GM12865 (cell line): ENCODE data around the gene GGA2.
"Not testable (repeated sequence)": the region's sequence is repeated elsewhere in the genome, so short reads cannot be mapped to it uniquely, and the experiment has no call there.

Experiments
- DNase-seq: peaks from one replicate; pipeline ENCODE4 v3.0.0; 2010; ENCODE audit warnings: low read depth
- H3K4me3 ChIP-seq: 2 replicates; pipeline ENCODE4 v1.5.1; 2011; ENCODE audit warnings: mild to moderate bottlenecking, low read depth, low read length, control low read depth
- CTCF ChIP-seq: IDR thresholded peaks from 2 replicates; pipeline ENCODE4 v1.5.1; 2011; ENCODE audit warnings: low read length, control low read depth, low read depth, inconsistent platforms; ENCODE audit not compliant: insufficient read depth; ENCODE audit errors: missing control alignments

Gene GGA2

GRCh38 chr16:23453338-23454052, 56.8 kb downstream of the GGA2 start:
- H3K4me3 ChIP-seq: peak overlapping the region; percentile 77
- TF ChIP-seq CTCF: no peak
- DNase-seq: no peak

GRCh38 chr16:23452572-23453337, 57.5 kb downstream of the GGA2 start, which contains the start of gene COG7:
COG7 (minus strand) TSS chr16:23453189; CDS start chr16:23452994, 195 bp downstream.
- no peak for TF ChIP-seq CTCF
- peak within 1 kb of the TSS; percentile 77 for H3K4me3 ChIP-seq
- peak; percentile 92 for DNase-seq

GRCh38 chr16:23452221-23452571, 58.1 kb downstream of the GGA2 start:
- TF ChIP-seq CTCF: no peak
- DNase-seq: no peak
- H3K4me3 ChIP-seq: peak overlapping the region; percentile 77

GRCh38 chr16:23448392-23448791, 61.9 kb downstream of the GGA2 start:
- no peak for DNase-seq
- no peak for TF ChIP-seq CTCF
- H3K4me3 ChIP-seq: no peak overlapping the region

GRCh38 chr16:23437542-23437941, 72.8 kb downstream of the GGA2 start:
- not testable (repeated sequence) for DNase-seq, H3K4me3 ChIP-seq

- H3K4me3 ChIP-seq: no peak overlapping the region
- no peak for DNase-seq
- TF ChIP-seq CTCF: no peak
Observed at GRCh38 chr16:23436951-23437350, 73.3 kb downstream of the GGA2 start.

- peak; percentile 94 for TF ChIP-seq CTCF
- DNase-seq: peak; percentile 78
- H3K4me3 ChIP-seq: no peak overlapping the region
Observed at GRCh38 chr16:23435500-23435899, 74.8 kb downstream of the GGA2 start.
